ENCODE results near the gene NELL1.

Gene NELL1

DNA sequence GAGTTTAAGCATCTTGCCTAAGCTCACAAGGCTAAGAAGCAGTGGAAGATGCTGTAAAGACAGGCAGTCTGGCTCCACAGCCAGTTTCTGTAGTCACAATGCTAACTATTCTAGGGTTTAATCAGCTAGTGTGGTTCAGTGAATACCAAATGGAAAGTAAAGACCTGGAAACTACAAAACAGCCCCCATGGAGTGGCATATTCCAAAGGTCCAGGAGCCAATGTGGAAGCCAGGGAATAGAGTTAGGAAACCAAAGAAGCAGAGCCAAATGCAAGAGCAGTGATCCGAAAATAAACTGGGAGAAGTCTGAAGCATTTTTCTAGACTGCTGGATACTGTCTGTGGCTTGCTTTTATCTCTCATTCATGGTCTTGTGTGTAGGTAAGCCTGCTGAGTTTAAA is 792.3 kb downstream of the NELL1 start:
- Histone ChIP-seq H3K4ac (ENCODE audit: low read depth in 1 of 2, low read length in 2 of 2) (no peak overlapping the region), H2BK5ac (ENCODE audit: low read depth, low read length, poor library complexity, severe bottlenecking) (no peak overlapping the region), H2BK15ac (ENCODE audit: low read depth, poor library complexity, severe bottlenecking) (no peak overlapping the region), H4K8ac (ENCODE audit: low read length) (no peak overlapping the region), H3K27ac (ENCODE audit: low read length, poor library complexity, severe bottlenecking) (no peak overlapping the region), H3K9ac (ENCODE audit: low read length) (no peak overlapping the region), H3K23ac (ENCODE audit: low read length in 2 of 2) (no peak overlapping the region), H2AFZ (ENCODE audit: low read depth, low read length) (no peak overlapping the region), H3K36me3 (ENCODE audit: control insufficient read depth in 1 of 2, insufficient read depth in 2 of 2, low read depth in 1 of 2, low read length in 2 of 2) (no peaks in the 10 kb centered on the region), H3K9me3 (ENCODE audit: control insufficient read depth, low read length) (no peaks in the 10 kb centered on the region), H3K18ac (ENCODE audit: low read depth in 1 of 2, low read length in 2 of 2) (no peak overlapping the region), H3K4me1 (ENCODE audit: control insufficient read depth, insufficient read depth, low read depth, low read length) (no peaks in the 10 kb centered on the region), H3K4me3 (ENCODE audit: insufficient read depth in 1 of 2, low read depth in 1 of 2, low read length in 2 of 2) (no peak overlapping the region), H2BK120ac (ENCODE audit: low read depth, low read length) (no peak overlapping the region), H2BK12ac (ENCODE audit: low read length in 2 of 2) (no peak overlapping the region), H2AK5ac (ENCODE audit: low read length, severe bottlenecking) (no peak overlapping the region), H4K91ac (ENCODE audit: low read length) (no peak overlapping the region), H3K79me1 (replicated peaks; ENCODE audit: low read length, poor library complexity, severe bottlenecking) (no peaks in the 10 kb centered on the region), H3K14ac (ENCODE audit: low read length in 2 of 2) (no peak overlapping the region), H3K4me2 (ENCODE audit: low read length, poor library complexity, severe bottlenecking) (no peak overlapping the region), H3K27me3 (ENCODE audit: control insufficient read depth in 1 of 2, insufficient read depth in 1 of 2, low read length in 2 of 2) (no peaks in the 10 kb centered on the region)
- WGBS, result 72% methylated on average over 1 of the region's 1 CpG
- DNase-seq, result no peak

DNA sequence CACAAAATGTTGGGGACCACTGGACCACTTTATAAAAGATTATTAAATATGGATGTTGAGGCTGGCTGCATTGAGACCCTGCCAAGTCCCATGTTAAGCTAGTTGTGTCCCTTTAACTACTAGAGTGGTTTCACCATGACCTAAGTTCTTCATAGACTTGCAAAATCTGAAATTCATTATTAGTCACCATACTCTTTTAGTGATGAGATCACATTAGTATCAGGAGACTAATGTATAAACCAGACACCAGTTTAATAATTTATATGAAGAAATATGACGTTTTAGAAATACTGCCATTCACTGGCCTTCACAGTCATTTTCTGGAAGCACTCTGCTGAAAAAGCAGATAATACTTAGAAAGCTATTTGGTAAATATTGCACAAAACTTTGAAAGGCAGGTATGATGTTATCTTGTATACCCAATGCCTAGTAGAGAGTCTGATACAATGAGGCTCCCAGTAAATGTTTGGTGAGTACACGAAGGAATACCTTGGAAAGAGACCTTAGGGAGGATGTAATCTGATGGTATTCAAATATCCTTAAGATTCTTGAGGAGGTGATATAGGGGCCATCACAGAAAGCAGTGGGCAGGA is 795.3 kb downstream of the NELL1 start:
- no peak for DNase-seq
- Histone ChIP-seq H2BK5ac (ENCODE audit: low read depth, low read length, poor library complexity, severe bottlenecking) (no peak overlapping the region), H2BK120ac (ENCODE audit: low read depth, low read length) (no peak overlapping the region), H2BK12ac (ENCODE audit: low read length in 2 of 2) (no peak overlapping the region), H2AK5ac (ENCODE audit: low read length, severe bottlenecking) (no peak overlapping the region), H2AFZ (ENCODE audit: low read depth, low read length) (no peak overlapping the region), H3K4me3 (ENCODE audit: insufficient read depth in 1 of 2, low read depth in 1 of 2, low read length in 2 of 2) (no peak overlapping the region), H3K9ac (ENCODE audit: low read length) (no peak overlapping the region), H3K18ac (ENCODE audit: low read depth in 1 of 2, low read length in 2 of 2) (no peak overlapping the region), H2BK15ac (ENCODE audit: low read depth, poor library complexity, severe bottlenecking) (no peak overlapping the region), H3K4me1 (ENCODE audit: control insufficient read depth, insufficient read depth, low read depth, low read length) (no peaks in the 10 kb centered on the region), H3K9me3 (ENCODE audit: control insufficient read depth, low read length) (no peaks in the 10 kb centered on the region), H4K8ac (ENCODE audit: low read length) (no peak overlapping the region), H3K4ac (ENCODE audit: low read depth in 1 of 2, low read length in 2 of 2) (no peak overlapping the region), H3K79me1 (replicated peaks; ENCODE audit: low read length, poor library complexity, severe bottlenecking) (no peaks in the 10 kb centered on the region), H3K36me3 (ENCODE audit: control insufficient read depth in 1 of 2, insufficient read depth in 2 of 2, low read depth in 1 of 2, low read length in 2 of 2) (no peaks in the 10 kb centered on the region), H3K23ac (ENCODE audit: low read length in 2 of 2) (no peak overlapping the region), H4K91ac (ENCODE audit: low read length) (no peak overlapping the region), H3K4me2 (ENCODE audit: low read length, poor library complexity, severe bottlenecking) (no peak overlapping the region), H3K27me3 (ENCODE audit: control insufficient read depth in 1 of 2, insufficient read depth in 1 of 2, low read length in 2 of 2) (no peaks in the 10 kb centered on the region), H3K14ac (ENCODE audit: low read length in 2 of 2) (no peak overlapping the region), H3K27ac (ENCODE audit: low read length, poor library complexity, severe bottlenecking) (no peak overlapping the region)
- 37% methylated on average over 2 of the region's 2 CpGs for WGBS

DNA sequence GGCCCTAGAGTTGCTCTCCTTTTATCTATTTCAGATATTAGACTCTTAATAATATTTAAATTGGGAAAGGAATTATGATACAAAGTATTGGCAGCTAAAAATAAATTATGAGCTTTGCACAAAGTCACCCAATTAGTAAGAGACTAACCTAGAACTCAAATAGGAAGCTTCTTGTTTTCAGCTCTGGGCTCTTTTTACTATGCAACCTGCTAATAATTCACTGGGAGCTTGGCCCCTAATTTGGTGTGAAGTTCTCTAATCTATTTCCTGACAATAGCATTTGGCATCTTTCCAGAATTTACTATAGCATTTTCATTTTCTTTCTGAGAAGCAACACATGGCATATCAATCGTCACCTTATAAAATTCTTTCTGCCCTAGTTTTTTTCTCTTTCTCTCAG is 795.8 kb downstream of the NELL1 start:
- H3K4ac ChIP-seq (ENCODE audit: low read depth in 1 of 2, low read length in 2 of 2), result no peak overlapping the region
- no peak overlapping the region for H3K4me2 ChIP-seq (ENCODE audit: low read length, poor library complexity, severe bottlenecking)
- no peak overlapping the region for H3K4me3 ChIP-seq (ENCODE audit: insufficient read depth in 1 of 2, low read depth in 1 of 2, low read length in 2 of 2)
- no peak overlapping the region for H3K18ac ChIP-seq (ENCODE audit: low read depth in 1 of 2, low read length in 2 of 2)
- no peak overlapping the region for H4K91ac ChIP-seq (ENCODE audit: low read length)
- H3K27me3 ChIP-seq (ENCODE audit: control insufficient read depth in 1 of 2, insufficient read depth in 1 of 2, low read length in 2 of 2), result no peaks in the 10 kb centered on the region
- H3K36me3 ChIP-seq (ENCODE audit: control insufficient read depth in 1 of 2, insufficient read depth in 2 of 2, low read depth in 1 of 2, low read length in 2 of 2), result no peaks in the 10 kb centered on the region
- no peak for DNase-seq
- H2BK120ac ChIP-seq (ENCODE audit: low read depth, low read length), result no peak overlapping the region
- no peak overlapping the region for H2BK15ac ChIP-seq (ENCODE audit: low read depth, poor library complexity, severe bottlenecking)
- H2BK12ac ChIP-seq (ENCODE audit: low read length in 2 of 2), result no peak overlapping the region
- 100% methylated on average over 1 of the region's 1 CpG for WGBS
- H3K9ac ChIP-seq (ENCODE audit: low read length), result no peak overlapping the region
- H3K4me1 ChIP-seq (ENCODE audit: control insufficient read depth, insufficient read depth, low read depth, low read length), result no peaks in the 10 kb centered on the region
- H3K23ac ChIP-seq (ENCODE audit: low read length in 2 of 2), result no peak overlapping the region
- H2AK5ac ChIP-seq (ENCODE audit: low read length, severe bottlenecking), result no peak overlapping the region
- H4K8ac ChIP-seq (ENCODE audit: low read length), result no peak overlapping the region
- no peak overlapping the region for H3K27ac ChIP-seq (ENCODE audit: low read length, poor library complexity, severe bottlenecking)
- H3K79me1 ChIP-seq (replicated peaks; ENCODE audit: low read length, poor library complexity, severe bottlenecking), result no peaks in the 10 kb centered on the region
- H2AFZ ChIP-seq (ENCODE audit: low read depth, low read length), result no peak overlapping the region
- no peak overlapping the region for H2BK5ac ChIP-seq (ENCODE audit: low read depth, low read length, poor library complexity, severe bottlenecking)
- H3K14ac ChIP-seq (ENCODE audit: low read length in 2 of 2), result no peak overlapping the region
- no peaks in the 10 kb centered on the region for H3K9me3 ChIP-seq (ENCODE audit: control insufficient read depth, low read length)

DNA sequence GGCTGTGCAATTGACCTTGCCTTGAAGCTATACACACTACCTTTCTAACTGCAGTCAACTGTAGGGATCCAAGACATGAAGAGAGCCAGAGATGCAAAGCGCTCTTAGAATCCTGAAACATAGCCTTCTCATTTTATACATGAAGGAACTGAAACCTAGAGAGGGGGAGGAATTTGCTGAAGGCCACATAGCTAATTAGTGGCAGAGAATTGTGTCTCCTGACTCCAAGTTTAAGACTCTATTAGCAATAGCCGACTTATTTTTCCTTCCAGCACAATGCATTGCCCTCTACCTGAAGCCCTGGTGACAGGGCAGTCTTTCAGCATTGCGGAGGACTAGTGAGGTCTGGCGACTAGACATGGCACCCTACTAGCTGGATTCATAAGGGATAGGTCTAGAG is 796.5 kb downstream of the NELL1 start:
- Histone ChIP-seq H3K27me3 (ENCODE audit: control insufficient read depth in 1 of 2, insufficient read depth in 1 of 2, low read length in 2 of 2) (no peaks in the 10 kb centered on the region), H3K4me3 (ENCODE audit: insufficient read depth in 1 of 2, low read depth in 1 of 2, low read length in 2 of 2) (no peak overlapping the region), H3K9me3 (ENCODE audit: control insufficient read depth, low read length) (no peaks in the 10 kb centered on the region), H2BK12ac (ENCODE audit: low read length in 2 of 2) (no peak overlapping the region), H3K4me1 (ENCODE audit: control insufficient read depth, insufficient read depth, low read depth, low read length) (no peaks in the 10 kb centered on the region), H3K4ac (ENCODE audit: low read depth in 1 of 2, low read length in 2 of 2) (no peak overlapping the region), H3K4me2 (ENCODE audit: low read length, poor library complexity, severe bottlenecking) (no peak overlapping the region), H3K27ac (ENCODE audit: low read length, poor library complexity, severe bottlenecking) (no peak overlapping the region), H2BK15ac (ENCODE audit: low read depth, poor library complexity, severe bottlenecking) (no peak overlapping the region), H2AFZ (ENCODE audit: low read depth, low read length) (no peak overlapping the region), H2BK120ac (ENCODE audit: low read depth, low read length) (no peak overlapping the region), H3K9ac (ENCODE audit: low read length) (no peak overlapping the region), H3K23ac (ENCODE audit: low read length in 2 of 2) (no peak overlapping the region), H3K18ac (ENCODE audit: low read depth in 1 of 2, low read length in 2 of 2) (no peak overlapping the region), H3K79me1 (replicated peaks; ENCODE audit: low read length, poor library complexity, severe bottlenecking) (no peaks in the 10 kb centered on the region), H4K8ac (ENCODE audit: low read length) (no peak overlapping the region), H3K36me3 (ENCODE audit: control insufficient read depth in 1 of 2, insufficient read depth in 2 of 2, low read depth in 1 of 2, low read length in 2 of 2) (no peaks in the 10 kb centered on the region), H2AK5ac (ENCODE audit: low read length, severe bottlenecking) (no peak overlapping the region), H2BK5ac (ENCODE audit: low read depth, low read length, poor library complexity, severe bottlenecking) (no peak overlapping the region), H3K14ac (ENCODE audit: low read length in 2 of 2) (no peak overlapping the region), H4K91ac (ENCODE audit: low read length) (no peak overlapping the region)
- no peak for DNase-seq
- WGBS, result 90% methylated on average over 3 of the region's 4 CpGs

Measured in mesenchymal stem cell (in vitro differentiated cells and primary cell).